Measurements from ENCODE around the gene SLC19A2. TPM values are rescaled to one million over a fixed set of nuclear protein-coding genes. Genes with fewer than 3 reads are reported as not detected.

Gene SLC19A2
- polyA plus RNA-seq, 6 donors from 2014 or later, result 0.36 to 1.4 (median 0.79) TPM

GRCh38 chr1:169495916-169496315 lies 10.2 kb upstream of the SLC19A2 start:
- Mint-ChIP-seq H3K27me3 (peaks cover 24 to 39% (median 28%) of the 10 kb centered on the region in 3 donors), H3K9me3 (peaks cover 0 to 11% (median 6%) of the 10 kb centered on the region in 7 donors), H3K4me1 (no peaks in the 10 kb centered on the region), H3K27ac (no peak overlapping the region), H3K4me3 (no peak overlapping the region), H3K36me3 (peaks cover 0 to 17% of the 10 kb centered on the region in 2 donors)
- ATAC-seq (ENCODE audit: low read depth in 2 of 2) (no peak), DNase-seq (no peak)

DNA sequence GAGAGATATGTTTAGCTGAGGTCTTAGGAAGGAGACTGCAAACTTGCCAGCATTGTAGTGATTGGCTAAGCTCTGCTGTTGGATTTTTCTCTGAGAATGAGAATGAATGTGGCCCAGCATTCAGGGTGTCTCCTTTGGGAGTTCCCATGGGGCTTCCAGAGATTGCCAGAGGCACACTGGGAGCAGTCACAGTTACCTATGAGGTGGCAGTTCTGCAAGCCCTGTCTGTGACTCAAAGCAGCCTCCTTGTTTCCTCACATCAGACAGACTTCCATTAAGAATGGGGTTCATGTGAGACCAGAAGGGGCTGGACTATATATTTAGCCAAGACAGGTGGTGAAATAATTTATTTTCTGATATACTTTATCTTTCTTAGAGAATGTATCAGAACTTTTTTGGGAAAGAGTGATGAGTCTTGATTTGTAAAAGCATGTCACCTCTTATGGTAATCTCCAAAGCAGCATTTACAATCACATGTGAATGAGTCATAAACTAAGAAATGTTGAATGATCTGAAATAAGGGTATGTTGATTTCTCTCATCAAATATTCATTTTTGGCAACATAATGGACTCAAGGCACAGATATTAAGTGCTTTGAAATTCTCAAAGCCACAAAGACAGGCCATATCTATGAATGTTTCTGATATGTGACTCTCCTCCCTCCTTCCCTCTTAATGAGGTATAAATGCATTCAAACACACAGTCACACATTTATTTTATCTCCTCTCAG lies 9.5 kb upstream of the SLC19A2 start:
- H3K4me1 Mint-ChIP-seq, result no peaks in the 10 kb centered on the region
- no peak overlapping the region for H3K4me3 Mint-ChIP-seq
- DNase-seq (no peak), ATAC-seq (ENCODE audit: low read depth in 2 of 2) (no peak)
- H3K27ac Mint-ChIP-seq, result no peak overlapping the region
- peaks cover 0 to 11% (median 6%) of the 10 kb centered on the region in 7 donors for H3K9me3 Mint-ChIP-seq
- peaks cover 17 to 32% (median 28%) of the 10 kb centered on the region in 3 donors for H3K27me3 Mint-ChIP-seq
- peaks cover 0 to 12% of the 10 kb centered on the region in 2 donors for H3K36me3 Mint-ChIP-seq

DNA sequence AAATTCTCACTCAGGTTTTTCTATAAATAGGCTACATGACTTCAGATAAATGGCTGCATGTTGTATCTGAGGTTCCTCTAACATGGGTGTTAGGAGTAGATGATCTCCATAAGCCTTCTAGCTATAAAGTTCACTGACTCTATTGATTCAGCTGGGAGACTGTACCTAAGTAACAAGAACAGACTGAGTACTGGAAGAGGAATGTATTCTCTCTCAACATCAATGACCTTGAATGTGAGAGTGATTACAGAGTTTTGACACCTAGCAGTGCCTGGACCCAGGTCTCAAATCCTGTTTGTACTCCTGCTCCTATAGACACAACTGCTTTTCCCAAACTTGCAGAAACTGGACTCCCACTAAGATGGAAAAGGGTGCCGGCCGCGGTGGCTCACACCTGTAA lies 8.6 kb upstream of the SLC19A2 start:
- H3K27me3 Mint-ChIP-seq, result peaks cover 9 to 23% (median 21%) of the 10 kb centered on the region in 3 donors
- DNase-seq (no peak), ATAC-seq (ENCODE audit: low read depth in 2 of 2) (no peak)
- peaks cover 0 to 11% (median 5%) of the 10 kb centered on the region in 7 donors for H3K9me3 Mint-ChIP-seq
- no peaks in the 10 kb centered on the region for H3K4me1 Mint-ChIP-seq
- H3K4me3 Mint-ChIP-seq, result no peak overlapping the region
- no peak overlapping the region for H3K27ac Mint-ChIP-seq
- H3K36me3 Mint-ChIP-seq, result peaks cover 0 to 12% of the 10 kb centered on the region in 2 donors

- Mint-ChIP-seq H3K9me3 (peaks cover 0 to 5% (median 3%) of the 10 kb centered on the region in 7 donors), H3K27me3 (peaks cover 8 to 15% (median 15%) of the 10 kb centered on the region in 3 donors), H3K36me3 (peaks cover 0 to 5% of the 10 kb centered on the region in 2 donors), H3K4me3 (no peak overlapping the region), H3K4me1 (no peaks in the 10 kb centered on the region), H3K27ac (no peak overlapping the region)
- DNase-seq (no peak), ATAC-seq (ENCODE audit: low read depth in 2 of 2) (no peak)
Measured at GRCh38 chr1:169493251-169493650, 7.5 kb upstream of the SLC19A2 start.

- no peak overlapping the region for H3K4me3 Mint-ChIP-seq
- H3K4me1 Mint-ChIP-seq, result peaks cover 0 to 2% (median under 1%) of the 10 kb centered on the region in 3 donors
- H3K27ac Mint-ChIP-seq, result no peak overlapping the region
- DNase-seq (no peak), ATAC-seq (ENCODE audit: low read depth in 2 of 2) (no peak)
- no peaks in the 10 kb centered on the region for H3K36me3 Mint-ChIP-seq
- peaks cover 8 to 13% (median 8%) of the 10 kb centered on the region in 3 donors for H3K27me3 Mint-ChIP-seq
- no peaks in the 10 kb centered on the region for H3K9me3 Mint-ChIP-seq
Measured at GRCh38 chr1:169491845-169492281, 6.1 kb upstream of the SLC19A2 start.

GRCh38 chr1:169488157-169488556 lies 2.4 kb upstream of the SLC19A2 start:
- Mint-ChIP-seq H3K4me3 (peak overlapping the region in 1 of 8 donors; percentile 42), H3K36me3 (no peaks in the 10 kb centered on the region), H3K27me3 (peaks cover 4 to 8% (median 7%) of the 10 kb centered on the region in 3 donors), H3K9me3 (no peaks in the 10 kb centered on the region), H3K4me1 (peaks cover 20 to 32% (median 27%) of the 10 kb centered on the region in 3 donors), H3K27ac (peak overlapping the region in 1 of 6 donors; percentile 16)
- no peak for DNase-seq
- no peak for ATAC-seq (ENCODE audit: low read depth in 2 of 2)

DNA sequence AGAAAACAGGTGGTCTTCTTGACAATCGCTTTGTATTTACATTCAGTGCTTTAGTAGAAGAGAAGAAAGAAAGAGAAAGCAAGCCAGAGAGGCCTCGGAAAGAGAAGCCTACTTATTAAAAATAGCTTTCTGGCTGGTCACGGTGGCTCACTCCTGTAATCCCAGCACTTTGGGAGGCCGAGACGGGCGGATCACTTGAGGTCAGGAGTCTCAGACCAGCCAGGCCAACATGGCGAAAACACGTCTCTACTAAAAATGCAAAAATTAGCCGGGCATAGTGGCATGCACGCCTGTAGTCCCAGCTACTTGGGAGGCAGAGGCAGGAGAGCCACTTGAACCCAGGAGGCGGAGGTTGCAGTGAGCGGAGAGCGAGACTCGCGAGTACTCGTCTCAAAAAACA lies 1.8 kb upstream of the SLC19A2 start:
- DNase-seq (no peak), ATAC-seq (ENCODE audit: low read depth in 2 of 2) (no peak)
- H3K4me1 Mint-ChIP-seq, result peaks cover 20 to 32% (median 27%) of the 10 kb centered on the region in 3 donors
- peaks cover 1 to 5% (median 4%) of the 10 kb centered on the region in 3 donors for H3K27me3 Mint-ChIP-seq
- H3K36me3 Mint-ChIP-seq, result no peaks in the 10 kb centered on the region
- peak overlapping the region in 1 of 6 donors; percentile 35 for H3K27ac Mint-ChIP-seq
- H3K9me3 Mint-ChIP-seq, result no peaks in the 10 kb centered on the region
- peak overlapping the region in 1 of 8 donors; percentile 90 for H3K4me3 Mint-ChIP-seq

- H3K27ac Mint-ChIP-seq, result peak overlapping the region in 3 of 6 donors; percentile 7 to 97 (median 89)
- H3K36me3 Mint-ChIP-seq, result no peaks in the 10 kb centered on the region
- no peak for ATAC-seq (ENCODE audit: low read depth in 2 of 2)
- H3K27me3 Mint-ChIP-seq, result peaks cover 0 to 4% (median under 1%) of the 10 kb centered on the region in 3 donors
- no peak for DNase-seq
- peaks cover 20 to 32% (median 27%) of the 10 kb centered on the region in 3 donors for H3K4me1 Mint-ChIP-seq
- no peaks in the 10 kb centered on the region for H3K9me3 Mint-ChIP-seq
- H3K4me3 Mint-ChIP-seq, result peak overlapping the region in 6 of 8 donors; percentile 17 to 98 (median 93)
Measured at GRCh38 chr1:169487133-169487532, 1.4 kb upstream of the SLC19A2 start.

DNA sequence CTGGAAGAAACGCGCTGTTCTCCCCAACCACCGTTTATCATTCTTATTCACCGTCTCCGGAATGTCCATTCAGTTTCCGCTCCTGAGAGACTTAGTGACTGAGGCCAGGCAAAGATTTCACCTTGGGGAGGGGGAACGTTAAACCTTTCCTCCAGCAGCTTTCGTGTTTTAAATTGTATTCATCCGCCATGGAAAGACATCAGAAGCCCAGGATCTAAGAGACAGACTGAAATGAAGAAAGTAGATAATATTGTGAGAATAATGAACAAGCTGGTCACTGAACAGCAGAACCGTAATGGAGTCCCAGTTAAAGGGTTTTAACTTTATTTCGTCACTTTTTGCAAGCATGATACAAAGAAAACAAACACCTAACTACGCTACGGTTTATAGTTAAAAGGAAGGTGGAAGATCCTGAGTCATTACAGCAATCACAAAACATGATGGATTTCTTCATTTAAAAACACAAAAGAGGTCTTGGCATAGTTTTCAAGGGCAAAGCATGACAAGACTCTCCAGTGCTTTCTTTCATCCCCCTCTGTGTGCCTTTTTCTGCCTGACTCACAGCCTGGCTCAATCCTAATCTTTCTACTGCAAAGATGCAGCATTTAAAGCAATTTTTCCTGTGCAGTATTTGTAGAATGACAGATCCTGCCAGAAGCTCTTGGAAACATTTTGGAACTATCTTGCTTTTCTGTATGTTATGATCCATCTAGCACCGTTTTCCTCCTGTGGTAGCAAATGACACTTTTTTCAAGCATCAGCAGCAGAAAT lies 722 bp upstream of the SLC19A2 start:
- Mint-ChIP-seq H3K4me3 (peak overlapping the region; percentile 90 to 98 (median 94)), H3K4me1 (peaks cover 20 to 32% (median 27%) of the 10 kb centered on the region in 3 donors), H3K27ac (peak overlapping the region; percentile 89 to 98 (median 96)), H3K36me3 (no peaks in the 10 kb centered on the region), H3K9me3 (no peaks in the 10 kb centered on the region), H3K27me3 (peaks cover 0 to 4% (median 0%) of the 10 kb centered on the region in 3 donors)
- DNase-seq, result no peak
- ATAC-seq (ENCODE audit: low read depth in 2 of 2), result no peak

DNA sequence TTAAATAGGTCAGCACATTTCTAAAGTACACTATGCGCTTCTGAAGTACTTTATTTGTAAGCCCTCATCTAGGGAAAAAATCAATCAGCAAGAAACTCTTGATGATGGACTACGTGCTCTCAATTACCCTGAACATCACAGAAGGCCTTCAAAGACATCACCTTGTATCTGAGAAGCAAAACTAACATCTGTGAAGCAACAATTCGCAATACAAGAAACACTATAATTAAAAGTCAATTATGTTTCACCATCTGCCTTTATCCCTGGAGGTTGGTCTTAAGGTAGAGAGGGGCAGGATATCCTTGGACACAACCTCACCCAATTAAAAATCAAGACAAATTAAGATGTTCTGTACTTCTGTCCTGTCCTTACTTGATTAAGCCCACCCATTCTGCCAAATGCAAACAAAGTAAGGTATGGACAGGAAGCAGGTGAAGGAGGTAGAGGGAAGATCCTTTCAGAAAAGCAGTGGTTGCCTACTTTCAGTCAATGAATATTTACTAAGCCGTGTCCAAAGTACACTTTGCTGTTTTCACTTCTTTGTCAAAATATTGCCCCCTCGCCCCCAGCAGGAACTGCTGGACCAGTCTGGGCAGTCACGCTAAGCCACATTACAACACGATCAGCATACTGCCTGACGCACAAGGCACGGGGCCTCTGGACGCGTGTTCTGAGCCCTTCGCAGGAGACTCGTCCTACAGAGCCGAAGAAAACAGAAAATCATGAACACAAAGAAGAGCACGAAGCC lies 887 bp downstream of the SLC19A2 start:
- H3K4me1 Mint-ChIP-seq, result peaks cover 20 to 32% (median 27%) of the 10 kb centered on the region in 3 donors
- H3K4me3 Mint-ChIP-seq, result peak overlapping the region; percentile 90 to 98 (median 94)
- peaks cover 0 to 4% (median 0%) of the 10 kb centered on the region in 3 donors for H3K27me3 Mint-ChIP-seq
- ATAC-seq (ENCODE audit: low read depth in 2 of 2) (peak; percentile 27 to 30), DNase-seq (peak; percentile 64)
- peak overlapping the region; percentile 89 to 98 (median 96) for H3K27ac Mint-ChIP-seq
- H3K36me3 Mint-ChIP-seq, result no peaks in the 10 kb centered on the region
- no peaks in the 10 kb centered on the region for H3K9me3 Mint-ChIP-seq

DNA sequence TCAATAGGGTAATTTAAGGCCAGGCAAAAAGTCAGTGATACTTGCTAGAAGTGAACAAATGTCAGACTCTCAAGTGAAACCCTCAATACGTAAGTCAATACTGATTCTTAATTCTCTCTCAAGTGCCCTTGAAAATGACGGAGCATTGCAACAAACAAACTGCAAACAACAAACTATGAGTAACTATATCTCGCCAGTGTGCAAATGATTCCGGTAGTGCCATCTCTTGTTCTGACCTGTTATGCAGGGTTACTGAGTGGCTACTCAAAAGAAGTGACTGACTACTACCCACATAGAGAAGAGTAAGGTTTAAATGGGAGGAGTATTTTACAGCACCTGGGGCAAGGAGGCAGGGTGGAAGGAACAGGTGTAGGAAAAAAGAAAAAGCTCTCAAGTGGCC lies 1.6 kb downstream of the SLC19A2 start:
- H3K4me3 Mint-ChIP-seq, result peak overlapping the region; percentile 0 to 94 (median 71)
- DNase-seq, result no peak
- H3K27me3 Mint-ChIP-seq, result peaks cover 0 to 4% (median 0%) of the 10 kb centered on the region in 3 donors
- no peak for ATAC-seq (ENCODE audit: low read depth in 2 of 2)
- H3K4me1 Mint-ChIP-seq, result peaks cover 20 to 32% (median 27%) of the 10 kb centered on the region in 3 donors
- no peaks in the 10 kb centered on the region for H3K36me3 Mint-ChIP-seq
- H3K27ac Mint-ChIP-seq, result peak overlapping the region in 3 of 6 donors; percentile 11 to 72 (median 55)
- H3K9me3 Mint-ChIP-seq, result no peaks in the 10 kb centered on the region

DNA sequence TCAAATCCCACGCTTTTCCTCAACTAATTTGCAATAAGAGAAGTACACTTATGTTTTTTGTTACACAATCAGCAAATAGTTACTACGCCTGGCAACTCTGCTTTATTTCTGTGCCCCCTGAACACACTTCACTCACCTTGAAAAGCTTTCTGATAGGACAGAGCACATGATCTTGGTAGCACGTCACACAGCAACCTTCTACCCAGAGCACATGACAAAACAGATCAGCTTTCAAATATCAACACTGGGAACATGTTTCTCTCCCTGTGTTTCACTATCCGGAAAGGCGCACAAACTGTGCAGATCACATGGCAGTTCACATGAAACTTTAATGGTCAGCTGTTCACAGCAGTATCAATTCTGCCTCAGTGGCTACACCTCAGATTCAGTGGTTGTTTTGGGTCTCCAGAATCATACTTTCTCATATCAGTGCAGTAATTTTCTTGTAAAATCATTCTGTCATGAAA lies 2.2 kb downstream of the SLC19A2 start:
- H3K27ac Mint-ChIP-seq, result peak overlapping the region in 1 of 6 donors; percentile 32
- H3K36me3 Mint-ChIP-seq, result no peaks in the 10 kb centered on the region
- DNase-seq (no peak), ATAC-seq (ENCODE audit: low read depth in 2 of 2) (no peak)
- no peaks in the 10 kb centered on the region for H3K9me3 Mint-ChIP-seq
- H3K27me3 Mint-ChIP-seq, result peaks cover 0 to 4% (median 0%) of the 10 kb centered on the region in 3 donors
- peaks cover 20 to 32% (median 27%) of the 10 kb centered on the region in 3 donors for H3K4me1 Mint-ChIP-seq
- peak overlapping the region in 3 of 8 donors; percentile 0 to 92 (median 90) for H3K4me3 Mint-ChIP-seq
